Left lung (tissue), 10 donors: ENCODE measurements around the gene FRMD5. TPM values are rescaled to one million over a fixed set of nuclear protein-coding genes. Genes with fewer than 3 reads are reported as not detected.
A peak's percentile ranks its signal among the peaks of the same experiment; 100 is the strongest.

Experiments
- ATAC-seq: fragments of 200-7000 bp; cut with Tn5 transposase; one replicate; pipeline ENCODE4 v1.9.1; 2020; ENCODE audit warnings: moderate library complexity
- DNase-seq, 4 donors: peaks; one replicate each; pipeline ENCODE4 v3.0.0-alpha.2; 2013 to 2020
- H3K27ac ChIP-seq, 2 donors: fragments of 200-600 bp; sonication (generic) in 1 of 2; one replicate each; pipeline versions ENCODE4 v1.5.0 to v1.8.0; 2020 to 2021
- H3K27me3 ChIP-seq, 2 donors: fragments of 200-600 bp; sonication (generic) in 1 of 2; one replicate each; pipeline versions ENCODE4 v1.5.0 to v1.8.0; 2020 to 2021
- H3K36me3 ChIP-seq, 2 donors: fragments of 200-600 bp; sonication (generic) in 1 of 2; one replicate each; pipeline versions ENCODE4 v1.5.0 to v1.8.0; 2020 to 2021
- H3K4me1 ChIP-seq, 2 donors: fragments of 200-600 bp; one replicate each; pipeline ENCODE4 v1.8.0; 2021
- H3K4me3 ChIP-seq, 2 donors: fragments of 200-600 bp; sonication (generic) in 1 of 2; one replicate each; pipeline versions ENCODE4 v1.5.0 to v1.8.0; 2020 to 2021; ENCODE audit warnings: mild to moderate bottlenecking in 1 of 2
- H3K9me3 ChIP-seq, 2 donors: fragments of 200-600 bp; sonication (generic) in 1 of 2; one replicate each; pipeline versions ENCODE4 v1.5.0 to v1.8.0; 2020 to 2021
- intact Hi-C, 2 donors: fragments of 100-400 bp; cut with DNase I; formaldehyde crosslinking; loops; one replicate each; pipeline versions ENCODE4 v1.11.2 to v1.14.2; 2022
- polyA plus RNA-seq, 6 donors: library from polyadenylated mRNA; unstranded; fragments of 120-200 nt; gene quantifications; one replicate each; pipeline ENCODE4 v1.2.1, GENCODE V29; 2013; ENCODE audit not compliant: insufficient read length in 6 of 6
- total RNA-seq, 2 donors: library from RNA; stranded (reverse); fragmentation: NEBNext Ultra II Directional; extraction: Animal tissue kit (Norgen Biotek cat#: 25700); gene quantifications; one replicate each; pipeline ENCODE4 v1.2.1, GENCODE V29; 2021
- TF ChIP-seq, protein P1 (sequence below), 2 donors: fragments of 200-600 bp; sonication (generic) in 1 of 2; IDR thresholded peaks; one replicate each; pipeline versions ENCODE4 v1.5.0 to v1.8.0; 2021; ENCODE audit warnings: antibody characterized with exemption in 2 of 2
- donor health status: DM: no; HTN: yes; CAD: no.
- donor health status: DM: no; HTN: no; CAD: no.

FRMD5 gene
- total and polyA plus RNA-seq, 8 donors: 1.5 to 4.4 (median 2.3) TPM

DNA sequence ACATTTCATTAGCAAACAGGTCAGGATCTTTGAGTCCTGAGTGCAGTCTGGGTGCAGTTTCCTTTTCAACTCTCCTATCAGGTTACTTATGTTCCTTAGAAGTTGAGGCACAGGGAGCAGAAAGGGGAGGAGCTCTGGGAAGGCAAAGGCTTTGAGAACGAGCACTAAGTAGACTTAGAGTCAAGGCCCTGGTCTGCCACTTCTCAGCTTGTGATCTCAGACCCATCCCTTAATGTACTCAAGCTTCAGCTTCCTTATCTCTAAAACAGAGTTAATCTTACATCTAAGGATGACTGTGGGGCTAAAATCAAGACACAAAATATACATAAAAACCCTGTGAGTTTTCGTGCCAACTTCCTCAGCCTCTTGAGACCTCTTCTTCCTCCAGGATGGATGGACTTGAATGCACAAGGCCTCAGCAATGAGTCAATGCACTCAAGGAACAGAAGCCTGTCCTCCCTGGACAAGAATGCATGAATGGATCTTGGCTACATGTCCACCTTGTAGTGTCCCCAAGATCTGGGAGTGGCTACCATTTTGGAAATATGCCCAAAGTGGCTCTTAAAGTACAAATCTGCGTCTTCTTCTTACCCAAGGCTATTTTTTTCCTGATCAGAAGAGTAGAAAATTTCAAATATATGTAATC is 263.2 kb downstream of the FRMD5 start:
- ATAC-seq: peak; percentile 43
- Histone ChIP-seq H3K9me3 (no peaks in the 10 kb centered on the region), H3K36me3 (no peaks in the 10 kb centered on the region), H3K27me3 (peaks cover 0 to 24% of the 10 kb centered on the region in 2 donors), H3K4me1 (no peaks in the 10 kb centered on the region), H3K4me3 (no peak overlapping the region), H3K27ac (no peak overlapping the region)
- intact Hi-C loops: no loop called here
- TF ChIP-seq, protein P1, sequence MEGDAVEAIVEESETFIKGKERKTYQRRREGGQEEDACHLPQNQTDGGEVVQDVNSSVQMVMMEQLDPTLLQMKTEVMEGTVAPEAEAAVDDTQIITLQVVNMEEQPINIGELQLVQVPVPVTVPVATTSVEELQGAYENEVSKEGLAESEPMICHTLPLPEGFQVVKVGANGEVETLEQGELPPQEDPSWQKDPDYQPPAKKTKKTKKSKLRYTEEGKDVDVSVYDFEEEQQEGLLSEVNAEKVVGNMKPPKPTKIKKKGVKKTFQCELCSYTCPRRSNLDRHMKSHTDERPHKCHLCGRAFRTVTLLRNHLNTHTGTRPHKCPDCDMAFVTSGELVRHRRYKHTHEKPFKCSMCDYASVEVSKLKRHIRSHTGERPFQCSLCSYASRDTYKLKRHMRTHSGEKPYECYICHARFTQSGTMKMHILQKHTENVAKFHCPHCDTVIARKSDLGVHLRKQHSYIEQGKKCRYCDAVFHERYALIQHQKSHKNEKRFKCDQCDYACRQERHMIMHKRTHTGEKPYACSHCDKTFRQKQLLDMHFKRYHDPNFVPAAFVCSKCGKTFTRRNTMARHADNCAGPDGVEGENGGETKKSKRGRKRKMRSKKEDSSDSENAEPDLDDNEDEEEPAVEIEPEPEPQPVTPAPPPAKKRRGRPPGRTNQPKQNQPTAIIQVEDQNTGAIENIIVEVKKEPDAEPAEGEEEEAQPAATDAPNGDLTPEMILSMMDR (IDR thresholded peaks at IDR 0.05): no peak
- DNase-seq: no peak

DNA sequence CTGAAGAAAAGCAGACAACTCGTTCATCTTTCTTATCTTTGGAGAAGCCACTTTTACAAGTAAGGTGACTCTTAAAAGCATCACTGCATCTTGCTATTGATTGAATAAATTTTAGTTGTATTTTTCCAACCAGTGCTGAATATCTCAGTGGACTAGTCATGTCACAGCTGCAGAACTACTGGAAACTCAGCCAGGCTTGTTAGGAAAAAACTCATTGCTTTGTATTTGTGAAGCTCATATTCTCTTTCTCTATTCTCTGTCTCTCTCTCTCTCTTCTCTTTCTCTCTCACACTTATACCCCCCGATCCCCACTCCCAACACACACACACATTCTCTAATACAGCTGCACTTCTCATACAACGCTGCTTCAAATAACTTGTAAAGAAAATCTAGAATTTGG is 264.0 kb downstream of the FRMD5 start:
- no peaks in the 10 kb centered on the region for H3K36me3 ChIP-seq
- peaks cover 0 to 22% of the 10 kb centered on the region in 2 donors for H3K27me3 ChIP-seq
- TF ChIP-seq, protein P1 (IDR thresholded peaks at IDR 0.05): no peak
- ATAC-seq (no peak), DNase-seq (no peak)
- H3K27ac ChIP-seq: no peak overlapping the region
- intact Hi-C loops: no loop called here
- H3K9me3 ChIP-seq: no peaks in the 10 kb centered on the region
- no peak overlapping the region for H3K4me3 ChIP-seq
- no peaks in the 10 kb centered on the region for H3K4me1 ChIP-seq

DNA sequence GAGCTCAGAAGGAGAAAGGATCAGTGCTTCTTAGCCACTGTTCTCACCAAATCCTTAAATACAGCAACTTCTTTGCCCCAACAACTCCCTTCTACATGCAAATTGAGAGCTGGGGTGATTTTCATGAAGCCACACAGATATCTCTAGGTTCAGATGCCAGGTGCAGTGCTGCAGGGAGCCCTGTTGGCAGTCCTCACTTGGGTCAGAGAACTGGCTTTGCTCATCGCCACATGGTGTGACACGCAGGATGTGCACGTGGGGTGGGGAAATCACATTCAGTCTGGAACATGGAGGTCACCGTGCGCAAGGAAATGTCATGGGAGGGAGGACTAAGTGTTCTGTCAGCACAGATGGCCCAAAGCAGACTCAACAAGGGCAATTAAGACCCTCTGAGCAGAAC is 264.5 kb downstream of the FRMD5 start:
- no peak overlapping the region for H3K4me3 ChIP-seq
- no peaks in the 10 kb centered on the region for H3K36me3 ChIP-seq
- no peaks in the 10 kb centered on the region for H3K9me3 ChIP-seq
- H3K27me3 ChIP-seq: peaks cover 0 to 22% of the 10 kb centered on the region in 2 donors
- TF ChIP-seq, protein P1 (IDR thresholded peaks at IDR 0.05): no peak
- no peaks in the 10 kb centered on the region for H3K4me1 ChIP-seq
- ATAC-seq: no peak
- DNase-seq: no peak
- intact Hi-C loops: no loop called here
- H3K27ac ChIP-seq: no peak overlapping the region

DNA sequence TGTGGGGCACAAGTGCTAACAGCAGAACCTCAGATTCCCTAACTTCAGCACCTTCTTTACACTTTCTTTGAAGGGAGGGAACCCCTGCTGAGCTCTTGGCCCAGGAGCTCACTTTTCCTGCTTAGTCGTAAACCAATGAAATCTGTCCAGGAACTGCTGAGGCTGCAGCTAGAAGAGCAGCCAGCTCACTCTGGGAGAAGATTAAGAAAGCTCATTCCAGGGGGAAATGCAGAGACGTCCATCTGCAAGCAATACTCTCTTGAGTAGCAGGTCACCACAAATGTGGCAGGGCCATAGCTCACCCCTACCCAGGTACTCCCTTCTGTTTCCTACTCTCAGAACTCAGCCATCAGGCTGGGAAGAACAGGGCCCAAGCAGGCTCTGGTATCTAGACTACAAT is 265.0 kb downstream of the FRMD5 start:
- H3K4me3 ChIP-seq: no peak overlapping the region
- DNase-seq (no peak), ATAC-seq (no peak)
- H3K4me1 ChIP-seq: no peaks in the 10 kb centered on the region
- H3K27ac ChIP-seq: no peak overlapping the region
- no peaks in the 10 kb centered on the region for H3K9me3 ChIP-seq
- TF ChIP-seq, protein P1 (IDR thresholded peaks at IDR 0.05): no peak
- intact Hi-C loops: no loop called here
- no peaks in the 10 kb centered on the region for H3K36me3 ChIP-seq
- peaks cover 0 to 22% of the 10 kb centered on the region in 2 donors for H3K27me3 ChIP-seq

DNA sequence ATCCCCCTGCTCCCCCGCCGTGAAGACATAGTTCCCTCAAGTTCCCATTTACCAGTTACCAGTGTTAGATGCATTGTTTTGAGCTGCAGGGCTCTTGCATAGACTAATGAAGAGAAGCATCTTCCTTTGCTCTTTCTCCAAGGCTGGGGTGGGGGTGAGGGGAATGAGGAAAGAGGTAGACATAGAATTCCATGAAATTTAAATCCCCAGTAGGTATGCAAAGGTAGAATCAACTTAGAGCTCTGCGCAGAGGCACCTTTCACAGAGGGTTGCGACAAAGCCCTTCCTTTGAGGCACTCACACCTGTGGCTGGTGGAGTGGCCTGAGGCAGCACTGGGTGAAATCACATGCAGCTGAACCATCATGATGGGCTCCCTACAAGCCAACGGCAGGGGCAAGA is 266.9 kb downstream of the FRMD5 start:
- H3K27ac ChIP-seq: no peak overlapping the region
- no peaks in the 10 kb centered on the region for H3K9me3 ChIP-seq
- H3K27me3 ChIP-seq: peaks cover 0 to 11% of the 10 kb centered on the region in 2 donors
- H3K4me1 ChIP-seq: no peaks in the 10 kb centered on the region
- H3K36me3 ChIP-seq: no peaks in the 10 kb centered on the region
- no peak for ATAC-seq
- intact Hi-C loops: no loop called here
- no peak overlapping the region for H3K4me3 ChIP-seq
- TF ChIP-seq, protein P1 (IDR thresholded peaks at IDR 0.05): no peak
- DNase-seq: no peak
